B cell (primary cell): ENCODE measurements around the gene MIPOL1. TPM values are rescaled to one million over a fixed set of nuclear protein-coding genes. Genes with fewer than 3 reads are reported as not detected.

Experiments
- ATAC-seq: fragments of 200-7000 bp; cut with Tn5 transposase; one replicate; pipeline ENCODE4 v1.10.0; 2021; ENCODE audit warnings: low read depth, mild to moderate bottlenecking, moderate number of reproducible peaks, moderate library complexity
- CTCF ChIA-PET: fragments of 350-600 bp; sonication (Branson Sonifier 250); formaldehyde crosslinking; loops from one replicate; lab custom pipeline; 2021; ENCODE audit warnings: antibody characterized with exemption, inconsistent platforms; lab: Charles Lee
- POLR2A ChIA-PET: fragments of 350-600 bp; sonication (Branson Sonifier 250); formaldehyde crosslinking; loops from one replicate; lab custom pipeline; 2021; ENCODE audit warnings: antibody characterized with exemption; lab: Charles Lee
- DNase-seq: peaks from one replicate; pipeline ENCODE4 v3.0.0; 2013
- H2AFZ ChIP-seq: 2 replicates; pipeline ENCODE4 v1.6.1; 2012; ENCODE audit warnings: mild to moderate bottlenecking, low read depth, low read length; ENCODE audit not compliant: insufficient read depth, poor library complexity, severe bottlenecking
- H3K27ac ChIP-seq, 2 donors: 1 replicate in 1 of 2; 2 replicates in 1 of 2; pipeline ENCODE4 v1.5.1; 2012 to 2013; ENCODE audit warnings: low read length in 2 of 2, mild to moderate bottlenecking in 2 of 2, moderate library complexity in 1 of 2
- H3K27me3 ChIP-seq, 4 experiments: fragments of 200-600 bp in 1 of 4; sonication (generic) in 1 of 4; replicated peaks in 1 of 4; 1 replicate in 2 of 4; 2 replicates in 2 of 4; pipeline versions ENCODE4 v1.6.1 to v1.7.0; 2013 to 2016; ENCODE audit warnings: low read length in 3 of 4, mild to moderate bottlenecking in 2 of 4, mixed read lengths in 1 of 4, moderate library complexity in 1 of 4; ENCODE audit not compliant: insufficient read depth in 4 of 4, control insufficient read depth in 3 of 4; ENCODE audit errors: control extremely low read depth in 1 of 4
- H3K36me3 ChIP-seq, 2 experiments: replicated peaks in 1 of 2; 1 replicate in 1 of 2; 2 replicates in 1 of 2; pipeline versions ENCODE4 v1.6.1 to v1.7.1; 2013; ENCODE audit warnings: low read length in 1 of 2; ENCODE audit not compliant: insufficient read depth in 2 of 2, control insufficient read depth in 1 of 2; ENCODE audit errors: control extremely low read depth in 1 of 2, extremely low read depth in 1 of 2
- H3K4me1 ChIP-seq, 2 donors: fragments of 200-600 bp in 1 of 2; sonication (generic) in 1 of 2; 1 replicate in 1 of 2; 2 replicates in 1 of 2; pipeline versions ENCODE4 v1.5.1 to v1.6.1; 2013 to 2017; ENCODE audit warnings: low read length in 2 of 2; ENCODE audit not compliant: control insufficient read depth in 2 of 2, insufficient read depth in 2 of 2
- H3K4me2 ChIP-seq: replicated peaks from 2 replicates; pipeline ENCODE3; 2012; ENCODE audit warnings: mild to moderate bottlenecking, low read depth, low read length; ENCODE audit not compliant: poor library complexity, severe bottlenecking
- H3K4me3 ChIP-seq, 5 experiments: fragments of 200-600 bp in 1 of 5; sonication (generic) in 1 of 5; 1 replicate in 3 of 5; 2 replicates in 2 of 5; pipeline versions ENCODE4 v1.5.1 to v1.7.0; 2011 to 2016; ENCODE audit warnings: low read length in 4 of 5, mild to moderate bottlenecking in 4 of 5, low read depth in 2 of 5, control low read depth in 1 of 5, moderate library complexity in 1 of 5; ENCODE audit not compliant: insufficient read depth in 1 of 5; ENCODE audit errors: control extremely low read depth in 1 of 5, extremely low read depth in 1 of 5
- H3K79me2 ChIP-seq: fragments of 200-600 bp; sonication (generic); one replicate; pipeline ENCODE4 v1.6.0; 2016; ENCODE audit warnings: low read length; ENCODE audit not compliant: control insufficient read depth, insufficient read depth
- H3K9ac ChIP-seq: fragments of 200-600 bp; sonication (generic); 2 replicates; pipeline ENCODE4 v1.6.1; 2017; ENCODE audit warnings: mild to moderate bottlenecking, low read length, moderate library complexity
- H3K9me3 ChIP-seq, 3 donors: one replicate each; pipeline versions ENCODE4 v1.6.1 to v1.7.1; 2013; ENCODE audit warnings: low read length in 2 of 3; ENCODE audit not compliant: control insufficient read depth in 2 of 3, insufficient read depth in 1 of 3; ENCODE audit errors: control extremely low read depth in 1 of 3
- H4K20me1 ChIP-seq: 2 replicates; pipeline ENCODE4 v1.6.0; 2012; ENCODE audit warnings: mild to moderate bottlenecking, low read length; ENCODE audit not compliant: insufficient read depth, control insufficient read depth, poor library complexity, severe bottlenecking
- H3K27ac Mint-ChIP-seq: one replicate; pipeline ENCODE4 v1.8.0; 2021; ENCODE audit warnings: mixed read lengths
- H3K27me3 Mint-ChIP-seq: one replicate; pipeline ENCODE4 v1.8.0; 2021; ENCODE audit warnings: mixed read lengths
- H3K4me1 Mint-ChIP-seq: one replicate; pipeline ENCODE4 v1.8.0; 2021; ENCODE audit warnings: mixed read lengths
- H3K4me3 Mint-ChIP-seq: one replicate; pipeline ENCODE4 v1.8.0; 2021; ENCODE audit warnings: mixed read lengths
- H3K9me3 Mint-ChIP-seq: one replicate; pipeline ENCODE4 v1.8.0; 2022; ENCODE audit warnings: mixed read lengths; ENCODE audit not compliant: insufficient read depth
- CTCF ChIP-seq: fragments of 200-600 bp; IDR thresholded peaks from one replicate; pipeline ENCODE4 v1.8.0; 2022; ENCODE audit warnings: antibody characterized with exemption, mild to moderate bottlenecking
- EZH2 ChIP-seq: IDR thresholded peaks from 2 replicates; pipeline ENCODE4 v1.6.1; 2012; ENCODE audit warnings: borderline replicate concordance, low read depth, mild to moderate bottlenecking, moderate library complexity, low read length; ENCODE audit not compliant: insufficient read depth, poor library complexity, severe bottlenecking
- WGBS: methylation state at CpG from one replicate; pipeline ENCODE4 v1.1.5; 2013; ENCODE audit warnings: missing lambda C conversion rate; ENCODE audit not compliant: insufficient coverage; 5-methylcytosine and 5-hydroxymethylcytosine counted together
- intact Hi-C: fragments of 100-400 bp; cut with micrococcal nuclease; formaldehyde crosslinking; loops from one replicate; pipeline ENCODE4 v1.10.0; 2022
- polyA plus RNA-seq: library from polyadenylated mRNA; depleted of rRNA; stranded (reverse); fragments of >200 nt; gene quantifications from 2 replicates; pipeline ENCODE4 v1.2.3, GENCODE V29; 2012
- total RNA-seq, 2 donors: library from RNA; stranded (reverse); fragments of 120-200 nt in 1 of 2; gene quantifications; 1 replicate in 1 of 2; 2 replicates in 1 of 2; pipeline versions ENCODE4 v1.2.3 to v1.2.4, GENCODE V29; 2013 to 2022

The MIPOL1 gene
- total and polyA plus RNA-seq, 2 donors (not counting 1 experiment from before 2014, with no cell fraction given), result 0.17 TPM; not detected in 1

- H3K4me3 ChIP-seq, result no peak overlapping the region
- no peak overlapping the region for H3K9ac ChIP-seq
- no peak for DNase-seq
- no peaks in the 10 kb centered on the region for H4K20me1 ChIP-seq
- no peak overlapping the region for H3K4me3 Mint-ChIP-seq
- H3K4me2 ChIP-seq, result no peak overlapping the region
- no peaks in the 10 kb centered on the region for H3K79me2 ChIP-seq
- H3K4me1 ChIP-seq, result no peaks in the 10 kb centered on the region
- H3K9me3 ChIP-seq, result no peaks in the 10 kb centered on the region
- no peaks in the 10 kb centered on the region for H3K9me3 Mint-ChIP-seq
- CTCF ChIA-PET, result interaction anchor here (0.5 kb wide), 1 partner anchor 1751 kb away, joined by 5 read pairs; no protein-coding TSS in a partner anchor
- POLR2A ChIA-PET, result no interaction called here
- no peak overlapping the region for H2AFZ ChIP-seq
- no peaks in the 10 kb centered on the region for H3K4me1 Mint-ChIP-seq
- intact Hi-C loops, result no loop called here
- WGBS, result 60% methylated on average over 1 of the region's 2 CpGs
- H3K27ac Mint-ChIP-seq, result no peak overlapping the region
- no peaks in the 10 kb centered on the region for H3K27me3 Mint-ChIP-seq
- H3K36me3 ChIP-seq, result no peaks in the 10 kb centered on the region
- no peak for ATAC-seq
- H3K27ac ChIP-seq, result no peak overlapping the region
- no peak for TF ChIP-seq EZH2
- no peak for TF ChIP-seq CTCF
- H3K27me3 ChIP-seq, result no peaks in the 10 kb centered on the region
Observed at GRCh38 chr14:37262649-37263048, 64.9 kb downstream of the MIPOL1 start.

- no peaks in the 10 kb centered on the region for H3K9me3 ChIP-seq
- Mint-ChIP-seq H3K4me1 (no peaks in the 10 kb centered on the region), H3K27me3 (no peaks in the 10 kb centered on the region), H3K9me3 (no peaks in the 10 kb centered on the region), H3K27ac (no peak overlapping the region), H3K4me3 (no peak overlapping the region)
- H3K79me2 ChIP-seq, result no peaks in the 10 kb centered on the region
- no peak for ATAC-seq
- H4K20me1 ChIP-seq, result no peaks in the 10 kb centered on the region
- no peaks in the 10 kb centered on the region for H3K4me1 ChIP-seq
- no peaks in the 10 kb centered on the region for H3K27me3 ChIP-seq
- intact Hi-C loops, result no loop called here
- no CpG with 5 or more reads among the region's 3 CpGs for WGBS
- H3K27ac ChIP-seq, result no peak overlapping the region
- H3K4me2 ChIP-seq, result no peak overlapping the region
- DNase-seq, result no peak
- CTCF ChIA-PET, result no interaction called here
- TF ChIP-seq CTCF (no peak), EZH2 (no peak)
- no peak overlapping the region for H3K9ac ChIP-seq
- H3K4me3 ChIP-seq, result no peak overlapping the region
- no peak overlapping the region for H2AFZ ChIP-seq
- POLR2A ChIA-PET, result no interaction called here
- H3K36me3 ChIP-seq, result no peaks in the 10 kb centered on the region
Observed at GRCh38 chr14:37263656-37264236, 66.0 kb downstream of the MIPOL1 start.
